Measurements from ENCODE around the gene RNF44.

Gene RNF44

DNA sequence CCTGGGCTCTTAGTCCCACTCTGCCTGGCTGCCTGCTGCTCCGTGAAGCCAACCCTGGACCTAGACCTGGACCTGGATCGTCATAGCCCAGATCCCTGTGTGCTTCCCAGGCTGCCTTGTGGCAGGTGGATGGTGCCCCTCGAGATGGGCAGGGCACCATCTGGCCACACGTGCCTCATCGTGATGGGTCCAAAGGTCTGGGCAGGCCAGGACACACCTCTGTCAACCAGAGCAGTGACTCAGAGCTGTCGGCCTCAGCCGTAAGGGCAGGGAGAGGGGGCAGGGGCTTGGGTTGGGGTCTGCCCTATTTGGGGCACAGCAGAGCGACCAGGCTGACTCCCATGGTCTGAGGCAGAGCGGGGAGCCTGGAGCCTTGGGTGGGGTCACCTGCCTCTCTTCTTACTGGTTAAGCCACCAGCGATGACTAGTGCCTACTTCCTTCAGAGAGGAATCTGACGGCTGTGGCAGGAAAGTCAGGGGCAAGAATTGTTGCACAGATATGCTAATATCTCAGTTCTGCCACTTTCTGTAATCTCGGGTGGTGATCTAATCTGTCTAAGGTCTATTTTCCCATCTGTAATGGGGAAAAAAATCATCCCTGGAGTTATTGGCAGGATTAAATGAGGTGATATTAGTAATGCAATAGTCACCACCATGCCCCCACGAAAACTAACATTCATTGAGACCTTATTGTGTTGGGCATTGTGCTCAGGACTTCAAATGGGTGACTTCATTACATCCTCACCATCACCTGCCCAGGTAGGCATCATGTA, 8.7 kb upstream of the RNF44 start:
- TF ChIP-seq, protein P1, sequence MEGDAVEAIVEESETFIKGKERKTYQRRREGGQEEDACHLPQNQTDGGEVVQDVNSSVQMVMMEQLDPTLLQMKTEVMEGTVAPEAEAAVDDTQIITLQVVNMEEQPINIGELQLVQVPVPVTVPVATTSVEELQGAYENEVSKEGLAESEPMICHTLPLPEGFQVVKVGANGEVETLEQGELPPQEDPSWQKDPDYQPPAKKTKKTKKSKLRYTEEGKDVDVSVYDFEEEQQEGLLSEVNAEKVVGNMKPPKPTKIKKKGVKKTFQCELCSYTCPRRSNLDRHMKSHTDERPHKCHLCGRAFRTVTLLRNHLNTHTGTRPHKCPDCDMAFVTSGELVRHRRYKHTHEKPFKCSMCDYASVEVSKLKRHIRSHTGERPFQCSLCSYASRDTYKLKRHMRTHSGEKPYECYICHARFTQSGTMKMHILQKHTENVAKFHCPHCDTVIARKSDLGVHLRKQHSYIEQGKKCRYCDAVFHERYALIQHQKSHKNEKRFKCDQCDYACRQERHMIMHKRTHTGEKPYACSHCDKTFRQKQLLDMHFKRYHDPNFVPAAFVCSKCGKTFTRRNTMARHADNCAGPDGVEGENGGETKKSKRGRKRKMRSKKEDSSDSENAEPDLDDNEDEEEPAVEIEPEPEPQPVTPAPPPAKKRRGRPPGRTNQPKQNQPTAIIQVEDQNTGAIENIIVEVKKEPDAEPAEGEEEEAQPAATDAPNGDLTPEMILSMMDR (conservative IDR thresholded peaks at IDR 0.05; ENCODE audit: low read depth, low read length): no peak
- no peak overlapping the region for H3K4me3 ChIP-seq (ENCODE audit: low read depth, low read length)
- DNase-seq (ENCODE audit: low read depth): no peak

GRCh38 chr5:176545388-176545736, 8.2 kb upstream of the RNF44 start:
- TF ChIP-seq, protein P1 (conservative IDR thresholded peaks at IDR 0.05; ENCODE audit: low read depth, low read length): no peak
- no peak overlapping the region for H3K4me3 ChIP-seq (ENCODE audit: low read depth, low read length)
- DNase-seq (ENCODE audit: low read depth): no peak

GRCh38 chr5:176543428-176544182, 6.4 kb upstream of the RNF44 start:
- H3K4me3 ChIP-seq (ENCODE audit: low read depth, low read length): peak overlapping the region; percentile 65
- no peak for DNase-seq (ENCODE audit: low read depth)
- TF ChIP-seq, protein P1 (conservative IDR thresholded peaks at IDR 0.05; ENCODE audit: low read depth, low read length): no peak

GRCh38 chr5:176542596-176543427, 5.6 kb upstream of the RNF44 start:
- TF ChIP-seq, protein P1 (conservative IDR thresholded peaks at IDR 0.05; ENCODE audit: low read depth, low read length): no peak

DNA sequence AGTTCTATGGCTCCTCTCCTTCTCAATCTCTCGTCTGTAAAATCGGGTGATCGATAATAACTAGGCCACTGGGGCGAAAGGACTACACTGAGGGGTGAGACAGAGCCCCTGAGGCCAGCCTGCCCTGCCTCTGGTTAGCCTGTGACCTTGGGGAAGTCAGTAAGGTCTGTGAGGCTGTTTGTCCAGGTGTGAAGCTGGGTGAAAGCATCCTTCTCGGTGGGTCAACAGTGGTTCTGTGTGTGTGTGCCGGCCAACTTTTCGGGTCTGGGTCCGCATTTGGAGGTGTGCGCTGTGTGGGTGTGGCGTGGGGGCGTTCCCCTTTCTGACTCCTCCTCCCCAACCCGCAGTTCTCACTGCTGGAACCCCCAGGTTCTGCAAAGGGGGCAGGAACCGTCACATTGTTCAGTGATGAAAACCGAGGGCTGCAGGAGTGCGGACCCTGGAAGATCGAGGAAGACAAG, 5.0 kb upstream of the RNF44 start:
- TF ChIP-seq, protein P1 (conservative IDR thresholded peaks at IDR 0.05; ENCODE audit: low read depth, low read length): no peak
- H3K4me3 ChIP-seq (ENCODE audit: low read depth, low read length): peak overlapping the region; percentile 65
- no peak for DNase-seq (ENCODE audit: low read depth)

More at GRCh38 chr5:176542596-176543427, 5.6 kb upstream of the RNF44 start:
- peak overlapping the region; percentile 65 for H3K4me3 ChIP-seq (ENCODE audit: low read depth, low read length)
- DNase-seq (ENCODE audit: low read depth): no peak

DNA sequence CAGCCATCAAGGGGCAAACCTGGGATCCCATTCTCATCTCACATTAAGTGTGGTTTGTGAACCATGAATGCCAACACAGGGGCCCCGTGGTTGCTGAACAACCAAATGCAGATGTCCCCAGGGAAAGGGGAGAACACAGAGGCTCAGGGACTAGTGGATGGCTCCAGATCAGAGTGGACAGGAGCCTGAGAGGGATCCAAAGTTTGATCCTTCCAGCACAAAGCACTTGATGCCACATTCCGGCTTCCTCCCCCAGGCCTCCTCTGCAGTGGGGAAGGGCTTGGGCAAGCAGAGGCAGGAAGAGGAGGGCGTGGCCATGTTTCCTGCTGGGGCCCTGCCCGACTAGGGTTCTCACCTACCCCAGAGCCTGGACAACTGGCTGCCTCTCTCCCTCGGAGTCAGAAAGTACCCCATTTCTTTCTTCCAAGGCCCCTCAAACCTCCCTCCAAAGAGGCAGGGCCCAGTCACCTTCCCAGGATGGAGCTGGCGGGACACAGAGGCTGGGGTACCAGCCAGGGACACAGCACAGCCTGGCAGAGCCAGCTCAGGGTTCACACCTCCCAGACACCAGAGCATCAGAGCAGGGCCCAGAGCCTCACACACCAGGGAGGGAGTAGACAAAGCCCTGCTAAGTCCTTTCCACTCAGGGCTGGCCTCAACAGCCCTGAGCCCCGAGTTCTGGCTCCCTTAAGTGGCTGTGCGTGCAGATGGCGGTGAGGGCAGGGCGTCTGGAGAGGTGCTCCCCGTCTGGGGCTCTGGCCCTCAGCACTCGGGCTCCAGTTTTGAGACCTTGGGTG, 4.3 kb upstream of the RNF44 start:
- no peak overlapping the region for H3K4me3 ChIP-seq (ENCODE audit: low read depth, low read length)
- TF ChIP-seq, protein P1 (conservative IDR thresholded peaks at IDR 0.05; ENCODE audit: low read depth, low read length): no peak
- no peak for DNase-seq (ENCODE audit: low read depth)
